HFFc6 (cell line): ENCODE measurements around the gene LAMA3. TPM values are rescaled to one million over a fixed set of nuclear protein-coding genes. Genes with fewer than 3 reads are reported as not detected.

Source experiments
- DNase-seq: peaks from one replicate; pipeline ENCODE4 v3.0.0-alpha.2; 2018
- H3K27ac Mint-ChIP-seq: 2 replicates; pipeline ENCODE4 v1.8.0; 2020; ENCODE audit warnings: mild to moderate bottlenecking, mixed read lengths
- H3K27me3 Mint-ChIP-seq: 2 replicates; pipeline ENCODE4 v1.8.0; 2021; ENCODE audit warnings: mild to moderate bottlenecking, moderate library complexity, mixed read lengths; ENCODE audit not compliant: insufficient read depth
- H3K36me3 Mint-ChIP-seq: 2 replicates; pipeline ENCODE4 v1.8.0; 2021; ENCODE audit warnings: low read depth, mixed read lengths
- H3K4me1 Mint-ChIP-seq: 2 replicates; pipeline ENCODE4 v1.8.0; 2020; ENCODE audit warnings: low read depth, mixed read lengths
- H3K4me3 Mint-ChIP-seq: 2 replicates; pipeline ENCODE4 v1.8.0; 2020; ENCODE audit warnings: mild to moderate bottlenecking, moderate library complexity, mixed read lengths
- H3K9me3 Mint-ChIP-seq: 2 replicates; pipeline ENCODE4 v1.8.0; 2020; ENCODE audit warnings: mild to moderate bottlenecking, mixed read lengths
- total RNA-seq, 6 experiments: library from RNA; stranded (reverse); fragmentation: NEBNext Ultra II Directional; extraction: Animal tissue kit (Norgen Biotek cat#: 25700); gene quantifications; 2 replicates in 1 of 6; 3 replicates in 5 of 6; pipeline ENCODE4 v1.2.3, GENCODE V29; 2021
- TF ChIP-seq, protein P1 (sequence below): fragments of 200-600 bp; sonication (generic); IDR thresholded peaks from 2 replicates; pipeline ENCODE4 v1.5.0; 2021; ENCODE audit warnings: antibody characterized with exemption, mild to moderate bottlenecking

Gene LAMA3
- total RNA-seq, 6 experiments from 2014 or later: 0.46 to 1.6 (median 0.54) TPM

DNA sequence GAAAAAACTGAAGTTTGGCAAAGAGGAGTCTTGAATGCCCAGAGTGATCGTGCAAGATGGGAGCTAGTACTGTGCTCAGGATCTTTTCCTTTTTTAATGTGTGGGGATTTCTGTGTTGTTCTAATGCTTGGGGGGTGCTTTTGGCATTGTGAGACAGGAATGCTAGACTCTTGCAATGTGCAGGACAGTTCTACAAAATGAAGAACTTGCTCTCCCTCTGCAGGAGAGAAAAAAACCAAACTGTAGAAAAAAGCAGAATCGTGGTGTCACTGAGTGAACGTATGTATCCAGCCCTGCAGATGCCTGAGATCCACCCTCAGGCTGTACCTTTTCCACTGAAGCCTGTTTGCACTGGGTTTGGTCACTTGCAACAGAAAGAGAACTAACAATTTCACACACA is 313.2 kb downstream of the LAMA3 start:
- H3K4me3 Mint-ChIP-seq: no peak overlapping the region
- H3K27me3 Mint-ChIP-seq: peaks cover 13% of the 10 kb centered on the region
- 0 out of 2 replicates have a peak, but pooled peaks cover 6% of the 10 kb centered on the region for H3K4me1 Mint-ChIP-seq
- TF ChIP-seq, protein P1, sequence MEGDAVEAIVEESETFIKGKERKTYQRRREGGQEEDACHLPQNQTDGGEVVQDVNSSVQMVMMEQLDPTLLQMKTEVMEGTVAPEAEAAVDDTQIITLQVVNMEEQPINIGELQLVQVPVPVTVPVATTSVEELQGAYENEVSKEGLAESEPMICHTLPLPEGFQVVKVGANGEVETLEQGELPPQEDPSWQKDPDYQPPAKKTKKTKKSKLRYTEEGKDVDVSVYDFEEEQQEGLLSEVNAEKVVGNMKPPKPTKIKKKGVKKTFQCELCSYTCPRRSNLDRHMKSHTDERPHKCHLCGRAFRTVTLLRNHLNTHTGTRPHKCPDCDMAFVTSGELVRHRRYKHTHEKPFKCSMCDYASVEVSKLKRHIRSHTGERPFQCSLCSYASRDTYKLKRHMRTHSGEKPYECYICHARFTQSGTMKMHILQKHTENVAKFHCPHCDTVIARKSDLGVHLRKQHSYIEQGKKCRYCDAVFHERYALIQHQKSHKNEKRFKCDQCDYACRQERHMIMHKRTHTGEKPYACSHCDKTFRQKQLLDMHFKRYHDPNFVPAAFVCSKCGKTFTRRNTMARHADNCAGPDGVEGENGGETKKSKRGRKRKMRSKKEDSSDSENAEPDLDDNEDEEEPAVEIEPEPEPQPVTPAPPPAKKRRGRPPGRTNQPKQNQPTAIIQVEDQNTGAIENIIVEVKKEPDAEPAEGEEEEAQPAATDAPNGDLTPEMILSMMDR: peak; percentile 31; the same call in 1 of the 2 replicates
- H3K36me3 Mint-ChIP-seq: no peaks in the 10 kb centered on the region
- no peaks in the 10 kb centered on the region for H3K9me3 Mint-ChIP-seq
- no peak for DNase-seq
- H3K27ac Mint-ChIP-seq: no peak overlapping the region

DNA sequence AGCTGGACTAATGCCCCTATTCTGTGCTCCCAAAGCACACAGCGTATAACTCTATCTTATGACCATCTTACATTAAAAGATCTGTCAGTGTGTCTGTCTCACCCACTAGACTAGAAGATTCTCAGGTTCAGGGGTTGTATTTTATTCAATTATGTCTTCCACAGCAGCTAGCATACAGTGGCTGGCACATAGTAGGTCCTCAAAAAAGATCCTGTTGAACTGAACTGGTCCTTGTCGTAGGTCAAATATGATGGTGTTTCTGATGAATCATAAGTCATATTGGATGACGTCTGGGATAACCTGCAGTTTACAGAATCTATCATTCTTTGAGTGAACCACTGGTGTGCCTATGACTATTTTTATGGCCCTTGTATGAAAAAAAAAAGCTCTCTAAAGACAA is 314.0 kb downstream of the LAMA3 start:
- no peaks in the 10 kb centered on the region for H3K9me3 Mint-ChIP-seq
- peaks cover 14% of the 10 kb centered on the region for H3K27me3 Mint-ChIP-seq
- H3K4me1 Mint-ChIP-seq: 0 out of 2 replicates have a peak, but pooled peaks cover 6% of the 10 kb centered on the region
- TF ChIP-seq, protein P1: no peak
- H3K27ac Mint-ChIP-seq: no peak overlapping the region
- DNase-seq: no peak
- H3K36me3 Mint-ChIP-seq: no peaks in the 10 kb centered on the region
- H3K4me3 Mint-ChIP-seq: no peak overlapping the region

DNA sequence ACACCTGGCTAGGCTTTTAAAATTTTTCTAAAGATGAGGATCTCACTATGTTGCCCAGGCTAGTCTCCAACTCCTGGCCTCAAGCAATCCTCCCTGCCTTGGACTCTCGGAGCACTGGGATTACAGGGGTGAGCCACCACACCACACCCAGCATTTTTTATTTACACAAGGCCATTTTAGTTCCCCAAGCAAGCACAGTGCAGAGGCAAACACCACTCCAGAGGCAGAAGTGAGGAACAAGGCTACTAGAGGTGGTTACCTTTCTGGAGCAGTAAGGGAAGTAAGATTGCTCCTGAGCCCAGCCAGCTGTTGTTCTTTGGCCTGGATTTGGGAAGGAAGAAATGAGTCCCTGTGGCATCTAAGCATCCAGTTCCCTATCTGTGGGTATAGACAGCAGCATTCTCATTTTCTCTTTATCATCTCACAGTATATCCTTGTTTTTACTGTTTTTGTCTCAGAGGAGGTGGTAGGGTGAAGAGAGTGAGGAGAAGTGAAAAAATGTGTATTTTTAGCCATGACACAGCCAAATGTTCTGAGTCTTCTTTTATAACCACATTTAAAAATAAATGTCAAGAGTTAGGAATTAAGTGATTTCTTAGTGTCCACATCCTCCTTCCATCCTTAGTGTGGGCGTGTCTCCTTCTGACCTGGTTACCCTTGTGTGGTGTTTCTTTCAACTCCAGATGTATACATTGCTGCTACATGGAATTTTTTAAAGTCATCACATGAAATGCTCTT is 314.8 kb downstream of the LAMA3 start:
- TF ChIP-seq, protein P1: no peak
- H3K27me3 Mint-ChIP-seq: peaks cover 20% of the 10 kb centered on the region
- no peak overlapping the region for H3K27ac Mint-ChIP-seq
- no peaks in the 10 kb centered on the region for H3K9me3 Mint-ChIP-seq
- H3K36me3 Mint-ChIP-seq: no peaks in the 10 kb centered on the region
- DNase-seq: no peak
- H3K4me1 Mint-ChIP-seq: 0 out of 2 replicates have a peak, but pooled peaks cover 6% of the 10 kb centered on the region
- H3K4me3 Mint-ChIP-seq: no peak overlapping the region

Other genes starting within 250 kb of the LAMA3 start
- gene RIOK3, start 236.2 kb upstream of the LAMA3 start, total RNA-seq: 10 to 100 TPM; 37.9 to 46.1 (median 42.4) TPM
- 10 to 100 TPM; 17.3 to 19.9 (median 19.4) TPM for gene RMC1, start 185.9 kb upstream of the LAMA3 start, total RNA-seq
- 10 to 100 TPM; 25.4 to 46.2 (median 34.3) TPM for gene NPC1, start 102.9 kb upstream of the LAMA3 start, total RNA-seq
- gene ANKRD29, start 26.5 kb upstream of the LAMA3 start, total RNA-seq: under 1 TPM; 0.13 to 0.50 (median 0.22) TPM